Measurements from ENCODE around the gene MRC2. TPM values are rescaled to one million over a fixed set of nuclear protein-coding genes. Genes with fewer than 3 reads are reported as not detected.
A peak's percentile ranks its signal among the peaks of the same experiment; 100 is the strongest.

The MRC2 gene, protein sequence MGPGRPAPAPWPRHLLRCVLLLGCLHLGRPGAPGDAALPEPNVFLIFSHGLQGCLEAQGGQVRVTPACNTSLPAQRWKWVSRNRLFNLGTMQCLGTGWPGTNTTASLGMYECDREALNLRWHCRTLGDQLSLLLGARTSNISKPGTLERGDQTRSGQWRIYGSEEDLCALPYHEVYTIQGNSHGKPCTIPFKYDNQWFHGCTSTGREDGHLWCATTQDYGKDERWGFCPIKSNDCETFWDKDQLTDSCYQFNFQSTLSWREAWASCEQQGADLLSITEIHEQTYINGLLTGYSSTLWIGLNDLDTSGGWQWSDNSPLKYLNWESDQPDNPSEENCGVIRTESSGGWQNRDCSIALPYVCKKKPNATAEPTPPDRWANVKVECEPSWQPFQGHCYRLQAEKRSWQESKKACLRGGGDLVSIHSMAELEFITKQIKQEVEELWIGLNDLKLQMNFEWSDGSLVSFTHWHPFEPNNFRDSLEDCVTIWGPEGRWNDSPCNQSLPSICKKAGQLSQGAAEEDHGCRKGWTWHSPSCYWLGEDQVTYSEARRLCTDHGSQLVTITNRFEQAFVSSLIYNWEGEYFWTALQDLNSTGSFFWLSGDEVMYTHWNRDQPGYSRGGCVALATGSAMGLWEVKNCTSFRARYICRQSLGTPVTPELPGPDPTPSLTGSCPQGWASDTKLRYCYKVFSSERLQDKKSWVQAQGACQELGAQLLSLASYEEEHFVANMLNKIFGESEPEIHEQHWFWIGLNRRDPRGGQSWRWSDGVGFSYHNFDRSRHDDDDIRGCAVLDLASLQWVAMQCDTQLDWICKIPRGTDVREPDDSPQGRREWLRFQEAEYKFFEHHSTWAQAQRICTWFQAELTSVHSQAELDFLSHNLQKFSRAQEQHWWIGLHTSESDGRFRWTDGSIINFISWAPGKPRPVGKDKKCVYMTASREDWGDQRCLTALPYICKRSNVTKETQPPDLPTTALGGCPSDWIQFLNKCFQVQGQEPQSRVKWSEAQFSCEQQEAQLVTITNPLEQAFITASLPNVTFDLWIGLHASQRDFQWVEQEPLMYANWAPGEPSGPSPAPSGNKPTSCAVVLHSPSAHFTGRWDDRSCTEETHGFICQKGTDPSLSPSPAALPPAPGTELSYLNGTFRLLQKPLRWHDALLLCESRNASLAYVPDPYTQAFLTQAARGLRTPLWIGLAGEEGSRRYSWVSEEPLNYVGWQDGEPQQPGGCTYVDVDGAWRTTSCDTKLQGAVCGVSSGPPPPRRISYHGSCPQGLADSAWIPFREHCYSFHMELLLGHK (N-terminal part only)
- total RNA-seq (10.2 TPM), polyA plus RNA-seq (under 1 TPM; 0.25 to 0.36 (median 0.30) TPM)

- Mint-ChIP-seq H3K27ac (peak within 1 kb of the TSS in 2 of 3 donors; percentile 61 to 62), H3K4me1 (peaks cover 0 to 10% (median 5%) of the 10 kb centered on the region in 4 donors), H3K4me3 (peak within 1 kb of the TSS; percentile 50 to 92 (median 82)), H3K27me3 (peaks cover 20% of the 10 kb centered on the region), H3K9me3 (no peaks in the 10 kb centered on the region), H3K36me3 (peaks cover 11% of the 10 kb centered on the region)
- peak in 1 of 2 donors; percentile 28 for ATAC-seq (ENCODE audit: low read depth in 2 of 2)
- H3K36me3 ChIP-seq (ENCODE audit: control insufficient read depth, insufficient read depth, low read length): no peaks in the 10 kb centered on the region
- H3K27me3 ChIP-seq (ENCODE audit: control insufficient read depth, insufficient read depth, low read length): no peaks in the 10 kb centered on the region
- no peaks in the 10 kb centered on the region for H3K9me3 ChIP-seq (ENCODE audit: control insufficient read depth in 2 of 2, low read length in 2 of 2)
- H3K27ac ChIP-seq (ENCODE audit: insufficient read depth, low read length, poor library complexity, severe bottlenecking): no peak within 1 kb of the TSS
- peak within 1 kb of the TSS; percentile 26 for H3K4me3 ChIP-seq (ENCODE audit: low read depth, low read length)
- H3K4me1 ChIP-seq (ENCODE audit: control insufficient read depth, insufficient read depth, low read length, poor library complexity, severe bottlenecking): peaks cover 21% of the 10 kb centered on the region
- peak in 1 of 3 donors; percentile 26 for DNase-seq
Measured at GRCh38 chr17:62627219-62627903, at the start of gene MRC2. MRC2 (plus strand) TSS chr17:62627670; CDS start chr17:62627803, 133 bp downstream.

- Histone ChIP-seq H3K36me3 (ENCODE audit: control insufficient read depth, insufficient read depth, low read length) (peaks cover 67% of the 10 kb centered on the region), H3K27ac (ENCODE audit: insufficient read depth, low read length, poor library complexity, severe bottlenecking) (no peak overlapping the region), H3K4me3 (ENCODE audit: low read depth, low read length) (no peak overlapping the region), H3K9me3 (ENCODE audit: control insufficient read depth in 2 of 2, low read length in 2 of 2) (no peaks in the 10 kb centered on the region), H3K4me1 (ENCODE audit: control insufficient read depth, insufficient read depth, low read length, poor library complexity, severe bottlenecking) (no peaks in the 10 kb centered on the region), H3K27me3 (ENCODE audit: control insufficient read depth, insufficient read depth, low read length) (no peaks in the 10 kb centered on the region)
- Mint-ChIP-seq H3K4me3 (no peak overlapping the region), H3K9me3 (no peaks in the 10 kb centered on the region), H3K27ac (peak overlapping the region in 1 of 3 donors; percentile 32), H3K27me3 (no peaks in the 10 kb centered on the region), H3K36me3 (peaks cover 40% of the 10 kb centered on the region), H3K4me1 (peaks cover 0 to 16% (median 2%) of the 10 kb centered on the region in 4 donors)
- no peak for DNase-seq
- ATAC-seq (ENCODE audit: low read depth in 2 of 2): no peak
Measured at GRCh38 chr17:62578757-62579487, 48.5 kb upstream of the MRC2 start.

DNA sequence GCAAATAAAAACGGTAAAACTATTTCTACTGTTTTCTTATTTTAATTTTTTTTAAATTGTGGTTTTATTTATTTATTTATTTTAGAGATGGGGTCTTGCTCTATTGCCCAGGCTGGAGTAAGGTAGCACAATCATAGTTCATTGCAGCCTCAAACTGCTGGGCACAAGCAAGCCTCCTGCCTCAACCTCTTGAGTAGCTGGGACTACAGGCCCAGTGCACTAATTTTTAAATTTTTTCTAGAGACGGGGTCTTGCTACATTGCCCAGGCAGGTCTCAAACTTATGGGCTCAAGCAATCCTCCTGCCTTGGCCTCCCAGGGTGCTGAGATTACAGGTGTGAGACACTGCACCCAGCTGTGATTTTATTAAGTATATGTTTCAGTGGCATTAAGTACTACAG is 46.5 kb upstream of the MRC2 start:
- H3K27ac ChIP-seq (ENCODE audit: insufficient read depth, low read length, poor library complexity, severe bottlenecking): no peak overlapping the region
- no peaks in the 10 kb centered on the region for H3K4me1 ChIP-seq (ENCODE audit: control insufficient read depth, insufficient read depth, low read length, poor library complexity, severe bottlenecking)
- no peak overlapping the region for H3K4me3 ChIP-seq (ENCODE audit: low read depth, low read length)
- Mint-ChIP-seq H3K4me3 (no peak overlapping the region), H3K9me3 (no peaks in the 10 kb centered on the region), H3K27me3 (no peaks in the 10 kb centered on the region), H3K27ac (no peak overlapping the region), H3K4me1 (peaks cover 0 to 16% (median 2%) of the 10 kb centered on the region in 4 donors), H3K36me3 (peaks cover 30% of the 10 kb centered on the region)
- peaks cover 61% of the 10 kb centered on the region for H3K36me3 ChIP-seq (ENCODE audit: control insufficient read depth, insufficient read depth, low read length)
- H3K9me3 ChIP-seq (ENCODE audit: control insufficient read depth in 2 of 2, low read length in 2 of 2): no peaks in the 10 kb centered on the region
- no peak for DNase-seq
- ATAC-seq (ENCODE audit: low read depth in 2 of 2): no peak
- H3K27me3 ChIP-seq (ENCODE audit: control insufficient read depth, insufficient read depth, low read length): no peaks in the 10 kb centered on the region

GRCh38 chr17:62581764-62582163 is 45.7 kb upstream of the MRC2 start:
- Histone ChIP-seq H3K9me3 (ENCODE audit: control insufficient read depth in 2 of 2, low read length in 2 of 2) (no peaks in the 10 kb centered on the region), H3K36me3 (ENCODE audit: control insufficient read depth, insufficient read depth, low read length) (peaks cover 55% of the 10 kb centered on the region), H3K27me3 (ENCODE audit: control insufficient read depth, insufficient read depth, low read length) (no peaks in the 10 kb centered on the region), H3K4me3 (ENCODE audit: low read depth, low read length) (no peak overlapping the region), H3K27ac (ENCODE audit: insufficient read depth, low read length, poor library complexity, severe bottlenecking) (no peak overlapping the region), H3K4me1 (ENCODE audit: control insufficient read depth, insufficient read depth, low read length, poor library complexity, severe bottlenecking) (no peaks in the 10 kb centered on the region)
- Mint-ChIP-seq H3K27me3 (no peaks in the 10 kb centered on the region), H3K36me3 (peaks cover 25% of the 10 kb centered on the region), H3K4me3 (no peak overlapping the region), H3K27ac (no peak overlapping the region), H3K9me3 (no peaks in the 10 kb centered on the region), H3K4me1 (peaks cover 0 to 16% (median 2%) of the 10 kb centered on the region in 4 donors)
- no peak for DNase-seq
- ATAC-seq (ENCODE audit: low read depth in 2 of 2): no peak

- H3K36me3 Mint-ChIP-seq: peaks cover 22% of the 10 kb centered on the region
- H3K27ac Mint-ChIP-seq: peak overlapping the region in 1 of 3 donors; percentile 14
Measured at GRCh38 chr17:62587554-62587953, 39.9 kb upstream of the MRC2 start.

DNA sequence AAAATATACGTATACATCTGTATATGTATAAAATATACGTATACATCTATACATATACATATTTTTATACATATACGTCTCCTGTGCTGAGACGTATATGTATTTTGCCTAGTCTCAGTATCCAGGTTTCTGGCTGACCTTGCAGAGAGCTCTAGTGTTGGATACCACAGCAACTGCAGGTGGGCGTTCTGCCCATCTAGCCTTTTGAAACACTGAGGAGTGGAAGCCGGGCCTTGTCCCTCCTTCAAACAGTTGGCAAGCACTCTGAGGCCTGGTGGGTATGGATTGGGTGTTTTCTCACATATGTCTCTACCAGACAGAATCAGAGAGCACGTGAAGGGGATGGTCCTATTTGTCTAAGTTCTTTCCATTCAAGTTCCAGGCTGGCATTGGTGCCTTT is 39.4 kb upstream of the MRC2 start:
- Mint-ChIP-seq H3K36me3 (peaks cover 22% of the 10 kb centered on the region), H3K4me1 (peaks cover 0 to 2% (median 0%) of the 10 kb centered on the region in 4 donors)
- H3K36me3 ChIP-seq (ENCODE audit: control insufficient read depth, insufficient read depth, low read length): peaks cover 55% of the 10 kb centered on the region

More at GRCh38 chr17:62587554-62587953, 39.9 kb upstream of the MRC2 start:
- Histone ChIP-seq H3K36me3 (ENCODE audit: control insufficient read depth, insufficient read depth, low read length) (peaks cover 54% of the 10 kb centered on the region), H3K27ac (ENCODE audit: insufficient read depth, low read length, poor library complexity, severe bottlenecking) (no peak overlapping the region), H3K4me1 (ENCODE audit: control insufficient read depth, insufficient read depth, low read length, poor library complexity, severe bottlenecking) (no peaks in the 10 kb centered on the region), H3K4me3 (ENCODE audit: low read depth, low read length) (no peak overlapping the region), H3K9me3 (ENCODE audit: control insufficient read depth in 2 of 2, low read length in 2 of 2) (no peaks in the 10 kb centered on the region), H3K27me3 (ENCODE audit: control insufficient read depth, insufficient read depth, low read length) (no peaks in the 10 kb centered on the region)
- peaks cover 0 to 2% (median 0%) of the 10 kb centered on the region in 4 donors for H3K4me1 Mint-ChIP-seq
- no peak overlapping the region for H3K4me3 Mint-ChIP-seq
- no peak for ATAC-seq (ENCODE audit: low read depth in 2 of 2)
- DNase-seq: no peak
- H3K27me3 Mint-ChIP-seq: no peaks in the 10 kb centered on the region
- peaks cover 0 to 1% (median 0%) of the 10 kb centered on the region in 7 donors for H3K9me3 Mint-ChIP-seq

More for the DNA sequence above, 39.4 kb upstream of the MRC2 start:
- Histone ChIP-seq H3K27ac (ENCODE audit: insufficient read depth, low read length, poor library complexity, severe bottlenecking) (no peak overlapping the region), H3K27me3 (ENCODE audit: control insufficient read depth, insufficient read depth, low read length) (no peaks in the 10 kb centered on the region), H3K9me3 (ENCODE audit: control insufficient read depth in 2 of 2, low read length in 2 of 2) (no peaks in the 10 kb centered on the region), H3K4me3 (ENCODE audit: low read depth, low read length) (no peak overlapping the region), H3K4me1 (ENCODE audit: control insufficient read depth, insufficient read depth, low read length, poor library complexity, severe bottlenecking) (no peaks in the 10 kb centered on the region)
- H3K27ac Mint-ChIP-seq: peak overlapping the region in 1 of 3 donors; percentile 58
- H3K4me3 Mint-ChIP-seq: no peak overlapping the region
- peaks cover 0 to 1% (median 0%) of the 10 kb centered on the region in 7 donors for H3K9me3 Mint-ChIP-seq
- ATAC-seq (ENCODE audit: low read depth in 2 of 2) (no peak), DNase-seq (no peak)
- H3K27me3 Mint-ChIP-seq: no peaks in the 10 kb centered on the region
